HG03039 (cell line): ENCODE data around the gene TRDMT1.
"Not testable (repeated sequence)": the region's sequence is repeated elsewhere in the genome, so short reads cannot be mapped to it uniquely, and the experiment has no call there.

Source experiments
- ATAC-seq: cut with Tn5 transposase; IDR thresholded peaks from one replicate; pipeline ENCODE4 v1.9.1; 2021; ENCODE audit warnings: mild to moderate bottlenecking, moderate library complexity; ENCODE audit not compliant: unreplicated experiment

The TRDMT1 gene

DNA sequence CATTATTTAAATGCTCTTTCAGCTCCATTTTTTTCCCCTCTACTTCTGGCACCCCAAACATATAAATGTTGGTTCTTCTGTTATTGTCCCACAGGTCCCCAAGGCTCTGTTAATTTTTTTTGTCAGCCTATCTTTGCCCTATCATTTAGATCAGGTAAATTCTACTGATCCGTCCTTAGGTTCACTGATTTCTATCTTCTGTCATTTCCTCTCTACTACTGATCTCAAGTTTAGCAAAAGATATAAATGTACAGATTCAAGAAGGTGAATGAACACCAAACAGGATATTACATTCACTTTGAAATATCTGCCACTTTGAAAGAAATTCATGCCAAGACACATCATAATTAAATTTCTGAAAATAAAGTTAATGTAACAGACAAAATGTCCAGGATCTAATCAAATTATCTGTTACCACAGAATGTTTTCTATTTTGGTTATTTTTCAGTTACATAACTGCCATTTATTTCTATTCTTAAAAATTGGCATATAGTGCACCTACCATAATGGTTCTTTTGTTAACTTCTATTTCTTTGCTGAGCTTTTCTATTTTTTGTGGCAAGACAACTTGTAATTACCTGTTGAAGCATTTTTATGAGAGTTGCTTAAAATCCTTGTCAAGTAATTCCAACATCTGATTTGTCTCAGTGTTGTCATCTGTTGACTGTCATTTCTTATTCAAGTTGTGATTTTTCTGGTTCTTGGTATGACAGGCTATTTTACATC is 59.8 kb downstream of the TRDMT1 start:
- ATAC-seq, result no peak

- ATAC-seq, result no peak
Observed at GRCh38 chr10:17140386-17140761, 61.1 kb downstream of the TRDMT1 start.

DNA sequence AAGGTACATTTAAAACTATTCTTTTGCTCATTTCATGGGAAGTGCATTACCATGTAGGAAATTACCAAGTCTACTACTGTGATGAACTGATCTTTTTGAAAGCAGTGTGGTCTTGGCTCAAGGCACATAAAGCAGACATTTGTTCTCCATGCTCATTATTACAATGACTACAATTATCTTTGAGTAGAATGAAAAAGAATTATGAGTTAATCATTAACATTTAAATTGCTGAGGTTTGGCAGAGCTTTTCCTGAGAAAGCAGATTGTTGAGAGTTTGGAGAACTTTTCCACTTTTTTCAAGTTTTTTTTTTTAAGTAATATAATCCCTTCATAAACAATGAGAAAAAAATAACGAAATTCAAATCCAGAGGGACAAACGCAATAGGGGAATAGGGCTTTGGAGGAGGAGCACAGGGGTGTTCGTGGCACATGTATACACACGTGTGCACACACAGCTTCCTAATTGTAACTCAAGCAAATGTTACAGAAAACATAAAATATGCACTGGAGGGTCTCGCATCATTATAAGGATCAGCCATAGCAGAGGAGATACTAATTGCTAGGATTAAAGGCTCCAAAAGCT is 62.9 kb downstream of the TRDMT1 start:
- no peak for ATAC-seq

GRCh38 chr10:17134737-17135260 is 66.7 kb downstream of the TRDMT1 start:
- ATAC-seq, result no peak

- ATAC-seq, result no peak
Observed at GRCh38 chr10:17134282-17134681, 67.2 kb downstream of the TRDMT1 start.

DNA sequence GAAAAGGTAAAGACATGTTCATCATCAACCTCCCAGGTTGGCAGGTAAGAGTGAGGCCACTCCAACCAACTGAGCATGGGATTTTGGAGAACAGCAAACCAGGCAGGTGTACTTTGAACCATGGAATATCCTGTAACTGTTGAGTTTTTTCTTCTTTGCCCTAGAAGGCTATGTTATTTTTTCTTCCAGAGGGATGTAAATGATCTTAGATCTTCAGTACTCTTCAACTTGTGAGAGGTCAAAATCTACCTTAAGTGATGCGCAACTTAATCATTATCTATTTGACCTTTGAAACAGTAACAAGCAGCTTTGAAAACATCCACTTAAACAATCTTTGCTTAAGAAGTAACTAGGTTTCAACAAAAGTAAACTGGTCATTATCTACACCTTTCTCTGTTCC is 71.7 kb downstream of the TRDMT1 start, which contains the start of gene CUBN:
TSS of gene CUBN (minus strand) at position 71 of the 400 bp plus-strand sequence. CDS start at position 25, 46 bp downstream.
- ATAC-seq, result no peak

GRCh38 chr10:17128261-17128660 is 73.2 kb downstream of the TRDMT1 start:
- no peak for ATAC-seq

GRCh38 chr10:17126327-17126726 is 75.1 kb downstream of the TRDMT1 start:
- no peak for ATAC-seq

- no peak for ATAC-seq
Observed at GRCh38 chr10:17125206-17125893, 76.1 kb downstream of the TRDMT1 start.

- ATAC-seq, result no peak
Observed at GRCh38 chr10:17123961-17124360, 77.5 kb downstream of the TRDMT1 start.

- ATAC-seq, result no peak
Observed at GRCh38 chr10:17122726-17123661, 78.5 kb downstream of the TRDMT1 start.

DNA sequence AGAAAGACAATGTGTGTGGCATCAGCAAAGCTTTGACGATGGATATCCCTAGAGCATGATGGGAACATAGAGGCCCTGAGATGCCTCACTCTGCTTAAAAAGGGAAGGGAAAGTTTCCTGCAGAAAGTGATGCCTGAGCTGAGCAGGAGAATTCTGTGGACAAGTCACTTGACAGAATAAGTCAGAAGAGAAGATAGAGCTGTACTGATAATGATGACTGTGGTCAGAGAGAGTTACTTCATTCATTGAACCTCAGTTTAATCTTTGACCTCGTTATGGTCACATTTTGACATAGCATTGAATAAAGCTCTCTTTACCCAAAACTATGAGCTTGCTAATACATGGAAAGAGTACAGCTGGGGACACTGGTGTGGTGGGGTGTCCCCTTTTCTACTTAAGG is 79.4 kb downstream of the TRDMT1 start:
- no peak for ATAC-seq

GRCh38 chr10:17120694-17121093 is 80.8 kb downstream of the TRDMT1 start:
- ATAC-seq, result no peak

DNA sequence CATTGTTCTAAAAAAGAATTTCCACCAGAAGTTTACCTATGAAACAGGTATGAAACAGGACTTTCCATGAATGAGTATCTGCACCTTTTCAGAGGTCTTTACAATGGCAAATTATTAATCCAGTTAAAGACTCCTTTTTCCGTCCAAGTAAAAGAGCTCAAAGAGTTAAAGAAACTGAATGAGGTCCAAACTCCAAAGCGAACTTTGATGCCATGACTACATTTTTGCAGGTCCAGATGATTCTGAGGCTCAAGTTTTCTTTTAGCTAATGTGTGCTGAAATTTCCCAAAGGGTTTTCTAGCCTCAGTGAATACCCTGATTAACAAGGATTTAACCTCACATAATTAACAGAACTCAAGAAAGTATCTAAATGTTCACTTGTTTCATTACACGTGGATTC is 81.6 kb downstream of the TRDMT1 start:
- no peak for ATAC-seq

DNA sequence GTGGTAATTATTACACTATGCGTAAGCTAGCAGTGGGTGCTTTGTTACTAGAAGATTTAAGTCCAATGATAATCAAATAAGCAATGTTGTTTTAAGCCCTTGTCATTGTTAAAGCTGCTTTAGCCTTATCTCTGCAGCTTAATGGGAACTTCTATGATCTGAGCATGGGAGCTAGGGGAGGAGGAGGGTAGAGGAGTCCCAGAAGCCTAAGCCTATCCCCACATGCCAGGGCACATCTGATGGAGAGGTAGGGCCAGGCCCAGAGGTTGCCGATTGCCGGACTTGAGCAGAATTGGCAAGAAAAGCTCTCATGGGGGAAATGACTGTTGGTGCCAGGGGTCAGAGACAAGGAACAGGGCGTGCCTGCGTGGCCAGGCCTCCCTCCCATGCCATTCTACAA is 85.3 kb downstream of the TRDMT1 start:
- no peak for ATAC-seq

DNA sequence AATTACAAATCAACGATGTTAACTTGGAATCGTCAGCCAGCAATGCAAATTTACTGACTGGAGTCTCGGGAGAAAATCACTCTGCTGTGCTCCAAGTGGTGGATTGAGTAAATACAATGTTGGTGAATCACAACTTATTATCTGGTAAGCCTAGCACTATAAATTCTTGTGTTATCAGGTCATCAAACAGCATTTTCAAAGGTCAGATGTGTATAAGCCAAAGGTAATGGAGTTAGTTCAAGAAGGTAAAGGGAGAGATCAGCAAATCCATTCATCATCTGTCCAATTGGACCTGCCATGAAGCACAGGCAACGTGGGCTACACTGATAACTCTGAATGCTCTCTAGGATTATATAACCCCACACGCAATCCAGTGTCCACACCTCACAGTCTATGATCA is 85.8 kb downstream of the TRDMT1 start:
- ATAC-seq, result no peak

DNA sequence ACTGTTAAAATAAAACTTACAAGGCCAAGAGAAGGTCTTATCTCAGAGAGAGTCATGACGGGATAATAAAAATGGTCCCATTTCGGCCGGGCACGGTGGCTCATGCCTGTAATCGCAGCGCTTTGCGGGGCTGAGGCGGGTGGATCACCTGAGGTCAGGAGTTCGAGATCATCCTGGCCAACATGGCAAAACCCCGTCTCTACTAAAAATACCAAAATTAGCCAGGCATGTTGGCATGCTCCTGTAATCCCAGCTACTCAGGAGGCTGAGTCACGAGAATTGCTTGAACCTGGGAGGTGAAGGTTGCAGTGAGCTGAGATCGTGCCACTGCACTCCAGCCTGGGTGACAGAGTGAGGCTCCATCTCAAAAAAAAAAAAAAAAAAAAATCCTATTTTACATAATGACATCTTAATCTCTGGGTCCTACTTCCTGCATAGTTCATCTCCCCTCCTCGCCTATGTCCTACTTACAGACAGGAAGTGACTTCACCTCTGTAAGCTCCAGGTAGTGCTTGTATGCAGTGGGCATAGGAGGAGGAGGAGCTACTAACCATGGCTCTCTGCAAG is 86.5 kb downstream of the TRDMT1 start:
- not testable (repeated sequence) for ATAC-seq

DNA sequence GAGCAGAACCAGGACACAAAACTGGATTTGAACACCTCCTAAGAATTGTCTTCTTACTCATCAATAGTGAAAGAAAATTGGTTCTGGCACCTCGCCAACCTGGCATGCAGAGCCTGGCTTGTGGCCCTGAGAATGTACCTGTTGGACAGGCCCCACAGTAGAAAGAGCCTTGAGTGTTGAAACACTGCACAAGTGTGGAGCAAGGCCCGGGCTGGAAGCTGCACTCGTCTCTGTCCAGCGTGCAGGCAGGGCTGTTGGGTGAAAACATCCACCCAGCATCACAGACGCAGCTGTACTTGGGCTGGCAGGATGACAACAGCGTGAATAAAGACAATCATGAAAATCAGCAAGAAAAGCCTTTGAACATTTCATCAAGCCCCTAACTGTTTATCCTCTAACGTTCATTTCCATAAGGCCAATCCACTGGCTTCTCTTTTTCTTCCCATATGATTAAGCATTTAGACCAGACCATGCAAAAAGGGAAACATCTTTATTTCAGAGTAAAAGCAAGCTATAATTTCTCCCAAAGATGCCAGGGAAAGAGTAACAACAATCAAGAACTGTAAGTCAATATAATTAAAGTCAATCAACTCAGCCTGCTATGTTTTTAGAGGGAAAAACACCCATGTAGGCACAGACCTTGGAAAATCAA is 87.5 kb downstream of the TRDMT1 start:
- no peak for ATAC-seq

- no peak for ATAC-seq
Observed at GRCh38 chr10:17113346-17113745, 88.1 kb downstream of the TRDMT1 start.

- ATAC-seq, result no peak
Observed at GRCh38 chr10:17112566-17112965, 88.9 kb downstream of the TRDMT1 start.
